Measurements from ENCODE around the gene NLRP13. TPM values are rescaled to one million over a fixed set of nuclear protein-coding genes. Genes with fewer than 3 reads are reported as not detected.

Gene NLRP13
- total RNA-seq, 3 donors from 2014 or later, result not detected

DNA sequence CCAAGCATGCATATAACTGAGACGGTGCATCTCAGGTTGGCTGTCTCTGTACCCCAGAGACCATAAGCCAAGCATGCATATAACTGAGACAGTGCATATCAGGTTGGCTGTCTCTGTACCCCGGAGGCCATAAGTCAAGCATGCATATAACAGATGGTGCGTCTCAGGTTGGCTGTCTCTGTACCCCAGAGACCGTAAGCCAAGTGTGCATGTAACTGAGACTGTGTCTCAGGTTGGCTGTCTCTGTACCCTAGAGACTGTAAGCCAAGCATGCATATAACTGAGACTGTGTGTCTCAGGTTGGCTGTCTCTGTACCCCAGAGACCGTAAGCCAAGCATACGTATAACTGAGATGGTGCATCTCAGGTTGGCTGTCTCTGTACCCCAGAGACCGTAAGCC, 65.0 kb downstream of the NLRP13 start:
- Histone ChIP-seq H3K36me3 (ENCODE audit: low read depth) (no peaks in the 10 kb centered on the region), H3K4me3 (no peak overlapping the region), H3K4me1 (ENCODE audit: low read depth) (no peaks in the 10 kb centered on the region), H3K9me3 (no peaks in the 10 kb centered on the region)
- no peak for ATAC-seq
- intact Hi-C loops (cut with DNase I, micrococcal nuclease), result no loop called here
- DNase-seq, result no peak
- TF ChIP-seq, protein P1, sequence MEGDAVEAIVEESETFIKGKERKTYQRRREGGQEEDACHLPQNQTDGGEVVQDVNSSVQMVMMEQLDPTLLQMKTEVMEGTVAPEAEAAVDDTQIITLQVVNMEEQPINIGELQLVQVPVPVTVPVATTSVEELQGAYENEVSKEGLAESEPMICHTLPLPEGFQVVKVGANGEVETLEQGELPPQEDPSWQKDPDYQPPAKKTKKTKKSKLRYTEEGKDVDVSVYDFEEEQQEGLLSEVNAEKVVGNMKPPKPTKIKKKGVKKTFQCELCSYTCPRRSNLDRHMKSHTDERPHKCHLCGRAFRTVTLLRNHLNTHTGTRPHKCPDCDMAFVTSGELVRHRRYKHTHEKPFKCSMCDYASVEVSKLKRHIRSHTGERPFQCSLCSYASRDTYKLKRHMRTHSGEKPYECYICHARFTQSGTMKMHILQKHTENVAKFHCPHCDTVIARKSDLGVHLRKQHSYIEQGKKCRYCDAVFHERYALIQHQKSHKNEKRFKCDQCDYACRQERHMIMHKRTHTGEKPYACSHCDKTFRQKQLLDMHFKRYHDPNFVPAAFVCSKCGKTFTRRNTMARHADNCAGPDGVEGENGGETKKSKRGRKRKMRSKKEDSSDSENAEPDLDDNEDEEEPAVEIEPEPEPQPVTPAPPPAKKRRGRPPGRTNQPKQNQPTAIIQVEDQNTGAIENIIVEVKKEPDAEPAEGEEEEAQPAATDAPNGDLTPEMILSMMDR (IDR thresholded peaks at IDR 0.05), result no peak

DNA sequence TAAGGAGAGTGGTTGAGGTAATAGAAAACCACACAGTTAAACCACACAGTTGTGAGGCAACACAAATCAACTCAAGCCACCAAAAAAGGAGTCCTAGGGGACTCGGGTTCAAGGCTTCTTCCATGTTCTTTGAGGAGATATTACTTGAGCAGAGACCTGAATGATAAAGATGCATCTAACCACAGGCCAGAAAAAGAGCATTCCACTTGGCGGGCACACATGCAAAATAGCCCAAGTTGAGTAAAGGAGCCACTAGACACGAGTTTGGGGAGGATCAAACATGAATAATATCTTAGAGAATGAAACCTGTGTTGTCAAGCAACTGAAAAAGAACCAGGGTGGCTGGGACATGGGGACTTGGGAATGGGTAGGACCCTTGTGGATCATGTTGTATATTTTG, 65.6 kb downstream of the NLRP13 start:
- no peak overlapping the region for H3K4me3 ChIP-seq
- TF ChIP-seq, protein P1 (IDR thresholded peaks at IDR 0.05), result no peak
- no peaks in the 10 kb centered on the region for H3K4me1 ChIP-seq (ENCODE audit: low read depth)
- intact Hi-C loops (cut with DNase I, micrococcal nuclease), result no loop called here
- H3K9me3 ChIP-seq, result no peaks in the 10 kb centered on the region
- no peak for ATAC-seq
- no peaks in the 10 kb centered on the region for H3K36me3 ChIP-seq (ENCODE audit: low read depth)
- no peak for DNase-seq

DNA sequence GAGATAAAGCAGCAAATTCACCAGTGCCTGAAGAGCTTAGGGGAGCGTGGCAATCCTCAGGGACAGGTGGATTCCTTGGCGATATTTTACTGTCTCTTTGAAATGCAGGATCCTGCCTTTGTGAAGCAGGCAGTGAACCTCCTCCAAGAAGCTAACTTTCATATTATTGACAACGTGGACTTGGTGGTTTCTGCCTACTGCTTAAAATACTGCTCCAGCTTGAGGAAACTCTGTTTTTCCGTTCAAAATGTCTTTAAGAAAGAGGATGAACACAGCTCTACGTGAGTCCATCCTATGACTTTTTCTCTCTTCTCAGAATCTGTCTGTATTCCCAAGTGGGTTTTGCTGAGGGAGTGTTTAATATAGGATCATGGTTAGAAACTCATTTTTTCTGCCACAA, 73.2 kb downstream of the NLRP13 start:
- H3K4me1 ChIP-seq (ENCODE audit: low read depth), result no peaks in the 10 kb centered on the region
- H3K4me3 ChIP-seq, result no peak overlapping the region
- DNase-seq (no peak), ATAC-seq (no peak)
- no peaks in the 10 kb centered on the region for H3K9me3 ChIP-seq
- intact Hi-C loops (cut with DNase I, micrococcal nuclease), result no loop called here
- no peaks in the 10 kb centered on the region for H3K36me3 ChIP-seq (ENCODE audit: low read depth)
- TF ChIP-seq, protein P1 (IDR thresholded peaks at IDR 0.05), result no peak

DNA sequence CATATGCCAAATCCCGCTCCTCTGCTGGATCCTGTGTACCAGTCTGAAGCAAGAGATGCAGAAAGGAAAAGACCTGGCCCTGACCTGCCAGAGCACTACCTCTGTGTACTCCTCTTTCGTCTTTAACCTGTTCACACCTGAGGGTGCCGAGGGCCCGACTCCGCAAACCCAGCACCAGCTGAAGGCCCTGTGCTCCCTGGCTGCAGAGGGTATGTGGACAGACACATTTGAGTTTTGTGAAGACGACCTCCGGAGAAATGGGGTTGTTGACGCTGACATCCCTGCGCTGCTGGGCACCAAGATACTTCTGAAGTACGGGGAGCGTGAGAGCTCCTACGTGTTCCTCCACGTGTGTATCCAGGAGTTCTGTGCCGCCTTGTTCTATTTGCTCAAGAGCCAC, 73.7 kb downstream of the NLRP13 start:
- no peak overlapping the region for H3K4me3 ChIP-seq
- intact Hi-C loops (cut with DNase I, micrococcal nuclease), result no loop called here
- DNase-seq, result no peak
- H3K36me3 ChIP-seq (ENCODE audit: low read depth), result no peaks in the 10 kb centered on the region
- no peaks in the 10 kb centered on the region for H3K9me3 ChIP-seq
- TF ChIP-seq, protein P1 (IDR thresholded peaks at IDR 0.05), result no peak
- no peaks in the 10 kb centered on the region for H3K4me1 ChIP-seq (ENCODE audit: low read depth)
- ATAC-seq, result no peak

DNA sequence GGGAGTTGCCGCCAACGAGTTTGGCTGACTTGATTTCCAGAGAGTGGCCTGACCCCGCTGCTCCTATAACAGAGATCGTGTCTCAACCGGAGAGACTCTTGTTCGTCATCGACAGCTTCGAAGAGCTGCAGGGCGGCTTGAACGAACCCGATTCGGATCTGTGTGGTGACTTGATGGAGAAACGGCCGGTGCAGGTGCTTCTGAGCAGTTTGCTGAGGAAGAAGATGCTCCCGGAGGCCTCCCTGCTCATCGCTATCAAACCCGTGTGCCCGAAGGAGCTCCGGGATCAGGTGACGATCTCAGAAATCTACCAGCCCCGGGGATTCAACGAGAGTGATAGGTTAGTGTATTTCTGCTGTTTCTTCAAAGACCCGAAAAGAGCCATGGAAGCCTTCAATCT, 74.2 kb downstream of the NLRP13 start:
- no peaks in the 10 kb centered on the region for H3K4me1 ChIP-seq (ENCODE audit: low read depth)
- ATAC-seq (no peak), DNase-seq (no peak)
- TF ChIP-seq, protein P1 (IDR thresholded peaks at IDR 0.05), result no peak
- no peaks in the 10 kb centered on the region for H3K9me3 ChIP-seq
- intact Hi-C loops (cut with DNase I, micrococcal nuclease), result no loop called here
- no peak overlapping the region for H3K4me3 ChIP-seq
- no peaks in the 10 kb centered on the region for H3K36me3 ChIP-seq (ENCODE audit: low read depth)

DNA sequence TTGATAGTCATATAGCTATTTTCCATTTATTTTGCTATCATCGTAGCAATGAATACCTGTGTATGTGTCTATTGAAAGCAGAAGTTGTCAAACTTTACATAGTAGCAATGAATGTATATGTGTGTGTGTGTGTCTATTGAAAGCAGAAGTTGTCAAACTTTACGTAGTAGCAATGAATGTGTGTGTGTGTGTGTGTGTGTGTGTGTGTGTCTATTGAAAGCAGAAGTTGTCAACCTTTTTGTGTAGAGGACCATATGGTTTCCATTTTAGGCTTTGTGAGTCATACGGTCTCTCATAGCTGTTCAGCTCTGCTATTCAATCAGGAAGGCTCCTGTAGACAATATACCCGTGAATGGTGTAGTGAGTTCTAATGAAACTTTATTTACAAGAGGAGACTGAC, 75.0 kb downstream of the NLRP13 start:
- H3K4me3 ChIP-seq, result no peak overlapping the region
- ATAC-seq (no peak), DNase-seq (no peak)
- H3K4me1 ChIP-seq (ENCODE audit: low read depth), result no peaks in the 10 kb centered on the region
- H3K36me3 ChIP-seq (ENCODE audit: low read depth), result no peaks in the 10 kb centered on the region
- no peaks in the 10 kb centered on the region for H3K9me3 ChIP-seq
- TF ChIP-seq, protein P1 (IDR thresholded peaks at IDR 0.05), result no peak
- intact Hi-C loops (cut with DNase I, micrococcal nuclease), result no loop called here

Measured in mucosa of descending colon (tissue), 3 donors.